GM20000 (cell line): ENCODE measurements around the gene GLCE.
"Not testable (repeated sequence)": the region's sequence is repeated elsewhere in the genome, so short reads cannot be mapped to it uniquely, and the experiment has no call there.

Experiments
- DNase-seq: peaks from one replicate; pipeline ENCODE4 v3.0.0; 2012; ENCODE audit warnings: low spot score
- TF ChIP-seq, protein P1 (sequence below): IDR thresholded peaks from 2 replicates; pipeline ENCODE4 v1.5.1; 2012; ENCODE audit warnings: mild to moderate bottlenecking, control low read depth; ENCODE audit errors: extremely low read depth, missing control alignments

GLCE gene

DNA sequence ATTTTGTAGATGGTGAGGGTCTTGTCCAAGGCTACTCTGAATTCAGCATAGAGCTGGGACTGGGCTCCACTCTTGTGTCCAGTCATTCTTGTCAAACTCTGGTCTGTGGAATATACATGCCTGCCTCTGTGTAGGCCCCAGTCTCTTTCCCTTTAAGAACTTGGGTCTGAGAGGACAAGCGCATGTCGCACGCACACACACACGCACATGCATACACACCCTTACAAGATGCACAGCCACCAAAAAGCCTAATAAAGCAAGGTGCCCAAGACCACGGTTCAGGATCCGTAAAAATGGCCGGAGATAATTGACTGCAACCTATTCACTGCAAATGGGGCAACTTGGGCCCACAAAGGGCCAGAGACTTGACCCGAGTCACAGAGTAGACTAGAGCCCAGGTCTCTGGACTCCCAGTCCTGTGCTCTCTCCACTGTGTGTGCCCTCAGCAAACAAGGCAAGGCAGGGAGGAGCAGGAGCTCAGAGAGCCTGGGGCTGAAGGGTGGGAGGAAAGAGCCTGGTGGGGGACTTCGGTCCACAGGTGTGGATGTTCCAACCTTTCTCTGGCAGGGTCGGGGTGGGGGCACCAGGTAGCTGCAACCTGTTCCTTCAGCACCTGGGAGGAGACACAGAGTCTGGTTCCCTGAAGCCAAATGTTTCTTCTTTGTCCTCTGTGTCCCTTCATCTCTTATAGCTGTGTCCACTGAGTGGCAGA is 137.4 kb downstream of the GLCE start:
- TF ChIP-seq, protein P1, sequence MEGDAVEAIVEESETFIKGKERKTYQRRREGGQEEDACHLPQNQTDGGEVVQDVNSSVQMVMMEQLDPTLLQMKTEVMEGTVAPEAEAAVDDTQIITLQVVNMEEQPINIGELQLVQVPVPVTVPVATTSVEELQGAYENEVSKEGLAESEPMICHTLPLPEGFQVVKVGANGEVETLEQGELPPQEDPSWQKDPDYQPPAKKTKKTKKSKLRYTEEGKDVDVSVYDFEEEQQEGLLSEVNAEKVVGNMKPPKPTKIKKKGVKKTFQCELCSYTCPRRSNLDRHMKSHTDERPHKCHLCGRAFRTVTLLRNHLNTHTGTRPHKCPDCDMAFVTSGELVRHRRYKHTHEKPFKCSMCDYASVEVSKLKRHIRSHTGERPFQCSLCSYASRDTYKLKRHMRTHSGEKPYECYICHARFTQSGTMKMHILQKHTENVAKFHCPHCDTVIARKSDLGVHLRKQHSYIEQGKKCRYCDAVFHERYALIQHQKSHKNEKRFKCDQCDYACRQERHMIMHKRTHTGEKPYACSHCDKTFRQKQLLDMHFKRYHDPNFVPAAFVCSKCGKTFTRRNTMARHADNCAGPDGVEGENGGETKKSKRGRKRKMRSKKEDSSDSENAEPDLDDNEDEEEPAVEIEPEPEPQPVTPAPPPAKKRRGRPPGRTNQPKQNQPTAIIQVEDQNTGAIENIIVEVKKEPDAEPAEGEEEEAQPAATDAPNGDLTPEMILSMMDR: no peak
- DNase-seq: no peak

DNA sequence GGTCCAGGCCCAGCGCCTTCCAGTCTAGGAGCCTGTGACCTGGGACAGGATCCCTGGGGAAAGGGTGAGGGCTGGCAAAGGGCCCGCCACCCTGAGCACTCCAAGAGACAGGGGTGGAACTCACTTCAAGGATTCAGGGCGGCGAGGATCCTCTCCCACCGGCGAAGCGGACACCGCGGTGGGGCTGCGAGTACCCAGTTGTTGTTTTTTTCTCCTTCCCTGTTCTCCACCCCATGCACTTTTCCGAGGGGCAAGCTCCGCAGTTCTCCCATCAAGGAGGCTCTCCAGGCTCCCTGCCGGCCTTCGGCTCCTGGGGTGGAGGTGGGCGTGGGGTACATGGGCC is 137.9 kb downstream of the GLCE start:
- TF ChIP-seq, protein P1: no peak
- no peak for DNase-seq

DNA sequence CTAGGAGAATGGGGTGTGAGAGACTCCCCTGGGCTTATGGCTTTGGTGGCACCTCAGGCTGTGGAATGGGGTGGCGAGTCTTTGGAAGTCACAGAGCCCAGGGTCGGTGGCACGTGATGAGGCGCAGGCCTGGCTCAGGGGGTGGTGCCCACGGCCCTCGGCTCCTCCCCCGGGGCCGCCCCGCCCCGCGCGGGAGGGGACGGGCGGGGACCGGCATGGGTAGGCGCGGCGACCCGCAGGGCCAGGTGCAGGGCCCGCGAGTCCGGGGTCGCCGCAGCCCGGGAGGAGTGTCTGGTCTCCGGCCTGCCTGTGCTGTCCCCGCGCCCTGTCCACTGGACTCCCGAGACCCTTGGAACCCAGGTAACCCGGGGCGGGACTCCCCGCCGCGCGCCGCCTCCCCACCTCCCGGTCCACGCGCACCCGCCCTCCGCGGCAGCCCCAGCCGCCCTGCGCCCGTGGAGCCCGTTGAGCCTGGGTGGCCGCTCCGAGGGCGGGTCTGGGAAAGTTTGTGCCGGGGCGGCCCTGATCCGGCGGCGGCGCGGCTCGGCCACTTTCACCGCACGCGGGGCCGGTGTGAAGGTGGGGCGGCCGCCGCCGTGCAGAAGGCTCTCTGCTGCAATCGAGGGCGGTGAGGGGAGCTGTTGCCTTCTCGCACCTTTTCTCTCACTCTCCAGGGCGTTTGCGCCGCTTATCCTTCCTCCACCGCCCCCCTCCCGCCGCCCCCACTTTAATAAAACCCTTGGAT is 138.4 kb downstream of the GLCE start, which contains the start of gene PAQR5:
TSS of gene PAQR5 (plus strand) at position 216 of the 745 bp plus-strand sequence. CDS start 61,169 bp downstream, outside the sequence.
- DNase-seq: no peak

DNA sequence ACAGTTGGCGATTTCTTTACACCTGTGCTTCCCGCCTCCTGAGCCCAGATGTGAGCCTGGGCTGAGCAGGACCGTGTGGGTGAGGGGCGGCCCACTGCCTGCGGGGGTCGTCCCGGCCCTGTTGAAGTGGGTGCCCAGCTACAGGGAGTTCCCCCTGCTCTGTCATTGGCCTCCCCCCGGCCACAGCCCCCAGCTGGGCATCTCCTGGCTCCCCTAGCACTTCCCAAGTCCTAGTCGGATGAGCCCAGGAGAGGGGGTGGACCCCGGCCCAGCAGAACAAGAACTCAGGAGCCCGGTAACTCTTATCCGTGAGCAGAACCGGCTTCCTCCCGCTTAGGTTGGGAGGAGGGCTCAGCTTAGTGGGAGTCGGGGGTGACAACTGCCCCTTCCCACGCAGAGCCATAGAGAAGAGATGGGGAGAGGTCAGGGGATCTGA is 139.0 kb downstream of the GLCE start:
- TF ChIP-seq, protein P1: no peak
- no peak for DNase-seq

More for the DNA sequence above, 138.4 kb downstream of the GLCE start, which contains the start of gene PAQR5:
- TF ChIP-seq, protein P1: no peak

DNA sequence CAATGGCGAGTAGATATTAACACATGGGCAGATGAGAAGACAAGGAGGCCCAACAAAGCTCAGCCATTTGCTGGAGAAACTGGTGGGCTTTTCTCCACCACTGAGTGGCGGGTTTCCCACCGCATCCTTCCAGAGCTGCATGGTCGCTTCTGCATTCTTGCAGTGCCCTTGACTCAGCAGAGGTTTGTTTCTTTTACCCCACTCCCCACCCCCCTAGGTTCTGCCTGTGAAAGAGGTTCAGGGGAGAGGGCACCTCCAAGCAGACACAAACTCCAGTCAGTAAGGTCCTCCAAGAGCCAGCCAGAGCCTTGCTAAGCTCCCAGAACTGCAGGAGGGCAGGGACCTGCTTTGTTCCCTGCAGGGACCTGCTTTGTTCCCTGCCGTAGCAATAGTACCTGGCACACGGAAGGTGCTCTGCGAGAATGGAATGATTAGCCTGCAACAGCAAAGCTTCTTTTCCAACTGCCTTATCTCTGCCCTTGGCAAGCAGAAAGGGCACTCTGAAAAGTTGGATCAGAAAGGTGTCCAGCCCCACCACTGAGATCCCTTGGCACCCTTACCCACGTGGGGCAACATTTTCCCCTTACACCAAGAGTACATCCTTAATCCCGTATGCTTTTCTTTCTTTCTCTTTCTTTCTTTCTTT is 139.6 kb downstream of the GLCE start:
- TF ChIP-seq, protein P1: no peak
- no peak for DNase-seq

DNA sequence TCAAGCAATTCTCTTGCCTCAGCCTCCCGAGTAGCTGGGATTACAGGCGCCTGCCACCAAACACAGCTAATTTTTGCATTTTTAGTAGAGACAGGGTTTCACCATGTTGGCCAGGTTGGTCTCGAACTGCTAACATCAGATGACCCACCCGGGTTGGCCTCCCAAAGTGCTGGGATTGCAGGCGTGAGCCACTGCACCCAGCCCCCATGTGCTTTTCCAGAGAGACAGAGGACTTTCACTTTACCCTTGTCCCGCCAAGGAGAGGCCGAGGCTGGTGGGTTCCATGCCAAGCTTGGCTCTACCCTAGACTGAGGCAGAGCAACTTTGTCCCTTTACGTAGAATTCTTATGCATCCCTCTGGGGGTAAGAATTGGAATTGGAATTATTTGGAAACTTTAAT is 140.7 kb downstream of the GLCE start:
- DNase-seq: not testable (repeated sequence)

DNA sequence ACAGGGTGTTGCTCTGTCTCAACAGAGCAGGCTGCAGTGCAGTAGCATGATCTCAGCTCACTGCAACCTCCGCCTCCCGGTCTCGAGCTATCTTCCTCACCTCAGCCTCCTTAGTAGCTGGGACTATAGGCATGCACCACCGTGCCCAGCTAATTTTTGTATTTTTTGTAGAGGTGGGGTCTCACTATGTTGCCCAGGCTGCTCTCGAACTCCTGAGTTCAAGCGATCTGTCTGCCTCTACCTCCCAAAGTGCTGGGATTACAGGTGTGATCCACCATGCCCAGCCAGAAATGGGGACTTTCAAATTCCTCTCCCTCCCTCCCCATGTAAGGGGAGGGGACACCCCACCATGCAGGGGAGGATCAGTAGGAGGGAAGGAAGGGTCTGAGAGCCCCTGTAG is 141.7 kb downstream of the GLCE start:
- not testable (repeated sequence) for DNase-seq

DNA sequence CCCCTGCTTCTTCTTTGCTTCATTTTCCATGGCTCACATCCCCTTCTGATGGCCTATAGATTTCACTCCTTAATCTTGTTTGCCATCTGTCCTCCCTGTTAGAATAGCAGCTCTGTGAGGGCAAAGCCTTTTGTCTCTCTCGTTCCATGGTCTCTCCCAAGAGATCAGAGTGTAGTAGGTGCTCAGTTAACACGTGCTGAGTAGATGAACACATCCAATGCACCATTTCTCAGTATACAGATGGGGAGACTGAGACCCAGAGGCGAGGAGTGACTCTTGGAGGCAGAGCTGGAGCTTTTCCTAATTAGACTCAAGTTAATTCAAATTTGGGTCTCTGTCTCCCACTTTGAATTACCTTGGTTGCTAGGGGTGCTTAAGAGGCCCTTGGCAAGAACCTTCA is 142.5 kb downstream of the GLCE start:
- TF ChIP-seq, protein P1: no peak
- no peak for DNase-seq
